GM06990 (cell line): ENCODE results near the gene URI1.

ENCODE experiments used
- DNase-seq: peaks from one replicate; pipeline ENCODE4 v3.0.0-alpha.2; 2011; ENCODE audit not compliant: insufficient read length; ENCODE audit errors: extremely low read depth
- H3K27me3 ChIP-seq: replicated peaks from 2 replicates; pipeline ENCODE4 v1.6.0; 2011; ENCODE audit warnings: low read length; ENCODE audit not compliant: control insufficient read depth, insufficient read depth
- H3K36me3 ChIP-seq: 2 replicates; pipeline ENCODE4 v1.5.1; 2011; ENCODE audit warnings: low read length; ENCODE audit not compliant: control insufficient read depth, insufficient read depth
- H3K4me3 ChIP-seq: replicated peaks from 2 replicates; pipeline ENCODE4 v1.5.1; 2011; ENCODE audit warnings: low read depth, mild to moderate bottlenecking, control low read depth, low read length
- CTCF ChIP-seq: IDR thresholded peaks from 2 replicates; pipeline ENCODE4 v1.5.1; 2011; ENCODE audit warnings: low read length, control low read depth, mild to moderate bottlenecking, inconsistent platforms; ENCODE audit not compliant: insufficient read depth, poor library complexity, severe bottlenecking

URI1 gene

GRCh38 chr19:30044273-30045248 is 102.5 kb downstream of the URI1 start:
- no peak for TF ChIP-seq CTCF
- no peak for DNase-seq
- peaks cover 2% of the 10 kb centered on the region; the same call in 1 of the 2 replicates for H3K36me3 ChIP-seq
- no peaks in the 10 kb centered on the region for H3K27me3 ChIP-seq
- H3K4me3 ChIP-seq = no peak overlapping the region

- peaks cover 2% of the 10 kb centered on the region; the same call in 1 of the 2 replicates for H3K36me3 ChIP-seq
- H3K27me3 ChIP-seq = no peaks in the 10 kb centered on the region
- no peak overlapping the region for H3K4me3 ChIP-seq
- DNase-seq = peak; percentile 64
- TF ChIP-seq CTCF = peak; percentile 55
Observed at GRCh38 chr19:30046522-30046921, 104.5 kb downstream of the URI1 start.

- TF ChIP-seq CTCF = no peak
- Histone ChIP-seq H3K36me3 (peaks cover 2% of the 10 kb centered on the region; the same call in 1 of the 2 replicates), H3K4me3 (no peak overlapping the region), H3K27me3 (no peaks in the 10 kb centered on the region)
- no peak for DNase-seq
Observed at GRCh38 chr19:30047432-30047831, 105.4 kb downstream of the URI1 start.

GRCh38 chr19:30049226-30049625 is 107.2 kb downstream of the URI1 start:
- no peaks in the 10 kb centered on the region for H3K27me3 ChIP-seq
- no peak for DNase-seq
- H3K4me3 ChIP-seq = no peak overlapping the region
- TF ChIP-seq CTCF = no peak
- H3K36me3 ChIP-seq = peaks cover 2% of the 10 kb centered on the region; the same call in 1 of the 2 replicates

- no peak overlapping the region for H3K4me3 ChIP-seq
- no peaks in the 10 kb centered on the region for H3K27me3 ChIP-seq
- no peak for TF ChIP-seq CTCF
- H3K36me3 ChIP-seq = peaks cover 2% of the 10 kb centered on the region; the same call in 1 of the 2 replicates
- no peak for DNase-seq
Observed at GRCh38 chr19:30049846-30050667, 108.0 kb downstream of the URI1 start.
